Upper lobe of right lung (tissue), 1 donor: ENCODE results near the gene TRAPPC6A. TPM values are rescaled to one million over a fixed set of nuclear protein-coding genes. Genes with fewer than 3 reads are reported as not detected.

Experiments
- ATAC-seq: fragments of 200-7000 bp; cut with Tn5 transposase; one replicate; pipeline ENCODE4 v1.9.1; 2020; ENCODE audit warnings: mild to moderate bottlenecking, moderate library complexity
- DNase-seq: peaks from one replicate; pipeline ENCODE4 v3.0.0-alpha.2; 2020
- H3K27ac ChIP-seq: fragments of 200-600 bp; one replicate; pipeline ENCODE4 v1.8.0; 2022
- H3K27me3 ChIP-seq: fragments of 200-600 bp; one replicate; pipeline ENCODE4 v1.8.0; 2022; ENCODE audit warnings: mild to moderate bottlenecking
- H3K36me3 ChIP-seq: fragments of 200-600 bp; one replicate; pipeline ENCODE4 v1.8.0; 2022
- H3K4me1 ChIP-seq: fragments of 200-600 bp; one replicate; pipeline ENCODE4 v1.8.0; 2022
- H3K4me3 ChIP-seq: fragments of 200-600 bp; one replicate; pipeline ENCODE4 v1.8.0; 2022; ENCODE audit warnings: mild to moderate bottlenecking
- H3K9me3 ChIP-seq: fragments of 200-600 bp; one replicate; pipeline ENCODE4 v1.8.0; 2022
- CTCF ChIP-seq: fragments of 200-600 bp; IDR thresholded peaks from one replicate; pipeline ENCODE4 v1.8.0; 2022; ENCODE audit warnings: antibody characterized with exemption
- intact Hi-C: fragments of 100-400 bp; cut with DNase I; formaldehyde crosslinking; loops from one replicate; pipeline ENCODE4 v1.11.0; 2022
- total RNA-seq: library from RNA; stranded (reverse); fragmentation: NEBNext Ultra II Directional; extraction: Animal tissue kit (Norgen Biotek cat#: 25700); gene quantifications from one replicate; pipeline ENCODE4 v1.2.1, GENCODE V29; 2021
- donor health status: DM: no; HTN: yes; CAD: no; lungs with severe emphysema.

Gene TRAPPC6A
- total RNA-seq, 1 donor from 2014 or later = 16.9 TPM

GRCh38 chr19:45142726-45143110 lies 35.3 kb downstream of the TRAPPC6A start:
- intact Hi-C loops = no loop called here
- no peaks in the 10 kb centered on the region for H3K9me3 ChIP-seq
- ATAC-seq (no peak), DNase-seq (no peak)
- no peaks in the 10 kb centered on the region for H3K27me3 ChIP-seq
- H3K4me3 ChIP-seq = no peak overlapping the region
- peaks cover 25% of the 10 kb centered on the region for H3K36me3 ChIP-seq
- TF ChIP-seq CTCF = no peak
- no peak overlapping the region for H3K27ac ChIP-seq
- H3K4me1 ChIP-seq = no peaks in the 10 kb centered on the region

GRCh38 chr19:45142016-45142725 lies 35.9 kb downstream of the TRAPPC6A start:
- Histone ChIP-seq H3K27ac (no peak overlapping the region), H3K4me1 (no peaks in the 10 kb centered on the region), H3K36me3 (peaks cover 25% of the 10 kb centered on the region), H3K27me3 (no peaks in the 10 kb centered on the region), H3K4me3 (no peak overlapping the region), H3K9me3 (no peaks in the 10 kb centered on the region)
- no peak for ATAC-seq
- intact Hi-C loops = no loop called here
- no peak for DNase-seq
- TF ChIP-seq CTCF = no peak

- intact Hi-C loops = no loop called here
- no peak overlapping the region for H3K4me3 ChIP-seq
- no peaks in the 10 kb centered on the region for H3K9me3 ChIP-seq
- DNase-seq (no peak), ATAC-seq (no peak)
- H3K4me1 ChIP-seq = no peaks in the 10 kb centered on the region
- no peak overlapping the region for H3K27ac ChIP-seq
- no peak for TF ChIP-seq CTCF
- H3K36me3 ChIP-seq = peaks cover 25% of the 10 kb centered on the region
- H3K27me3 ChIP-seq = no peaks in the 10 kb centered on the region
Observed at GRCh38 chr19:45141203-45141900, 36.7 kb downstream of the TRAPPC6A start.

DNA sequence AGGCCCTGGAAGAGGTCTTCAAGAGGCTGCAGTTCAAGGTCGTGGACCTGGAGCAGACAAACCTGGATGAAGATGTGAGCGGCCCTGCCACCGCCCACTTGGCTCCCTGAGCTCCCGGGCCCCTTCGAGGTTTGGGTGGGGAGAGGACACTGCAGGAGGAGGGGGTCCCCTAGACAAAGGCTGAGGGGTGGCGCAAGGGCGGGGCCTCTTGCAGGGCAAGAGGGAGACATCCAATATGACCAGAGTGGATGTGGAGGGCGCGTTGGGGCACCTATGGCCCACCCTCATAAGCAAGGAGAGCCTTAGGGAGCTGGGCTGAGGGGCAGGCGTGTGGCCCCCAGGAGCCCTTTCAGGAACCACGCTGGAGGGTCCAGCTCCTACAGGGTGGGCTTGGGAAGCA lies 37.5 kb downstream of the TRAPPC6A start:
- intact Hi-C loops = no loop called here
- Histone ChIP-seq H3K36me3 (peaks cover 25% of the 10 kb centered on the region), H3K27me3 (no peaks in the 10 kb centered on the region), H3K4me1 (no peaks in the 10 kb centered on the region), H3K9me3 (no peaks in the 10 kb centered on the region), H3K4me3 (no peak overlapping the region), H3K27ac (no peak overlapping the region)
- ATAC-seq = no peak
- no peak for DNase-seq
- TF ChIP-seq CTCF = no peak

DNA sequence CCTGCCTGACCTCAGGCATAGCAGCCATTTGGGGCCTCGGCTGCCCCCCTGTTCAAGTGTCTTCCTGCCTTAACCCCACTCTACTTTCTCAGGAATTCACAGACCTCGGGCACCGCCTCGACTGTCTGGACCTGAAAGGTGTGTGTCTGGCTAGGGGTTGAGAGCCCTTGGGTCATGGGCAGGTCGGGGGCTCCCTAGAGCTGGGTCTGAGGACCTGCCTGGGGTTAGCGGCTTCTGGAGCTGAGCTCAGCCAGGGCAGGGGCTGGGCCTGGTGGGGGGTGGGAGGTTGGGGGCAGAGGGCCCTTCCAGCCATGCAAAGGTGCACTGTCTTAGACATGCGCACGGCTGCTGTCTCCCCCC lies 37.9 kb downstream of the TRAPPC6A start:
- H3K9me3 ChIP-seq = no peaks in the 10 kb centered on the region
- ATAC-seq = no peak
- no peak for DNase-seq
- no peak overlapping the region for H3K4me3 ChIP-seq
- H3K36me3 ChIP-seq = peaks cover 21% of the 10 kb centered on the region
- H3K27me3 ChIP-seq = no peaks in the 10 kb centered on the region
- no peaks in the 10 kb centered on the region for H3K4me1 ChIP-seq
- no peak overlapping the region for H3K27ac ChIP-seq
- intact Hi-C loops = no loop called here
- no peak for TF ChIP-seq CTCF
